Bronchial epithelial cell (primary cell): Measurements from ENCODE around the gene SMIM5. TPM values are rescaled to one million over a fixed set of nuclear protein-coding genes. Genes with fewer than 3 reads are reported as not detected.
A peak's percentile ranks its signal among the peaks of the same experiment; 100 is the strongest.

ENCODE experiments used
- DNase-seq: peaks from one replicate; pipeline ENCODE4 v3.0.0-alpha.2; 2010; ENCODE audit warnings: low read depth
- FAIRE-seq: peaks from 2 replicates; lab custom pipeline; 2011; peaks lifted over from hg19 to GRCh38; lab: Jason Lieb, UNC
- H3K27me3 ChIP-seq: 2 replicates; pipeline ENCODE4 v1.5.1; 2011; ENCODE audit warnings: low read length; ENCODE audit not compliant: control insufficient read depth, insufficient read depth
- H3K36me3 ChIP-seq: 2 replicates; pipeline ENCODE4 v1.5.1; 2011; ENCODE audit warnings: low read length; ENCODE audit not compliant: control insufficient read depth, insufficient read depth
- H3K4me3 ChIP-seq: 2 replicates; pipeline ENCODE4 v1.5.1; 2011; ENCODE audit warnings: mild to moderate bottlenecking, low read depth, low read length, control low read depth
- CTCF ChIP-seq: IDR thresholded peaks from 2 replicates; pipeline ENCODE4 v1.5.1; 2011; ENCODE audit warnings: mild to moderate bottlenecking, moderate library complexity, low read length, control low read depth, inconsistent platforms; ENCODE audit not compliant: insufficient read depth, severe bottlenecking
- total RNA-seq: library from RNA; depleted of rRNA; stranded (reverse); fragments of >200 nt; gene quantifications from 2 replicates; pipeline ENCODE4 v1.2.1, GENCODE V29; 2014

The SMIM5 gene
- total RNA-seq, 1 donor from 2014 or later = 3.9 TPM

GRCh38 chr17:75672011-75672410, 38.8 kb downstream of the SMIM5 start:
- TF ChIP-seq CTCF = no peak
- no peak for FAIRE-seq
- DNase-seq = no peak
- no peak overlapping the region for H3K4me3 ChIP-seq
- peaks cover 16% of the 10 kb centered on the region for H3K36me3 ChIP-seq
- H3K27me3 ChIP-seq = no peaks in the 10 kb centered on the region

- no peak for TF ChIP-seq CTCF
- FAIRE-seq = no peak
- Histone ChIP-seq H3K36me3 (peaks cover 18% of the 10 kb centered on the region), H3K27me3 (no peaks in the 10 kb centered on the region), H3K4me3 (no peak overlapping the region)
- DNase-seq = no peak
Measured at GRCh38 chr17:75673487-75673886, 40.3 kb downstream of the SMIM5 start.

GRCh38 chr17:75676461-75676860, 43.2 kb downstream of the SMIM5 start:
- Histone ChIP-seq H3K4me3 (no peak overlapping the region), H3K27me3 (no peaks in the 10 kb centered on the region), H3K36me3 (peaks cover 11% of the 10 kb centered on the region)
- DNase-seq (no peak), FAIRE-seq (no peak)
- no peak for TF ChIP-seq CTCF

GRCh38 chr17:75679706-75680211, 46.5 kb downstream of the SMIM5 start:
- DNase-seq = peak; percentile 75
- no peak overlapping the region for H3K4me3 ChIP-seq
- H3K27me3 ChIP-seq = no peaks in the 10 kb centered on the region
- FAIRE-seq = peak; percentile 87
- H3K36me3 ChIP-seq = peaks cover 4% of the 10 kb centered on the region
- TF ChIP-seq CTCF = peak; percentile 59

- Histone ChIP-seq H3K36me3 (peaks cover 4% of the 10 kb centered on the region), H3K4me3 (no peak overlapping the region), H3K27me3 (no peaks in the 10 kb centered on the region)
- TF ChIP-seq CTCF = no peak
- FAIRE-seq (no peak), DNase-seq (no peak)
Measured at GRCh38 chr17:75680431-75680830, 47.2 kb downstream of the SMIM5 start.

- DNase-seq = peak; percentile 81
- Histone ChIP-seq H3K4me3 (no peak overlapping the region), H3K27me3 (no peaks in the 10 kb centered on the region), H3K36me3 (peaks cover 4% of the 10 kb centered on the region)
- no peak for TF ChIP-seq CTCF
- FAIRE-seq = no peak
Measured at GRCh38 chr17:75681289-75681688, 48.1 kb downstream of the SMIM5 start.
